Heart left ventricle (tissue), 13 donors: ENCODE results near the gene HPSE2.

Experiments used
- CTCF ChIP-seq, 12 donors: fragments of 200-600 bp; sonication (generic) in 4 of 12; IDR thresholded peaks; one replicate each; pipeline versions ENCODE4 v1.5.0 to v1.8.0; 2018 to 2022; ENCODE audit warnings: antibody characterized with exemption in 12 of 12, mild to moderate bottlenecking in 5 of 12
- POLR2A ChIP-seq, 2 donors: fragments of 450-650 bp; IDR thresholded peaks; one replicate each; pipeline ENCODE4 v1.6.1; 2017; ENCODE audit warnings: antibody characterized with exemption in 2 of 2, mild to moderate bottlenecking in 2 of 2, moderate library complexity in 2 of 2
- donor health status: ischemic (EF 13 %, LVEDD 7.1; RV severe dilation, severe dysfunction).
- donor health status: DM: no; HTN: yes; CAD: no.
- donor health status: DM: no; HTN: no; CAD: no.
- donor health status: ischemic (EF 25% LVEDD 6.9; RV normal size, moderate dysfunction).
- donor health status: ischemic (EF 25% LVEDD 5.7; RV mildly dilated, moderate dysfunction).
- donor health status: ischemic (EF 35%, LVEDD 5.7; RV mildly dilated, moderate dysfunction).
- donor health status: nonischemic (EF 11% LVEDD 7.7; RV severe dilation, severe dysfunction).
- donor health status: DM: yes; HTN: yes; CAD: no.
- donor health status: PGD.
- donor health status: ischemic (EF 29% LVEDD 5.4; RV normal size, mild dysfunction).
- donor health status: nonischemic (EF 23%, LVEDD 6.1; RV moderate dilation, normal function).

DNA sequence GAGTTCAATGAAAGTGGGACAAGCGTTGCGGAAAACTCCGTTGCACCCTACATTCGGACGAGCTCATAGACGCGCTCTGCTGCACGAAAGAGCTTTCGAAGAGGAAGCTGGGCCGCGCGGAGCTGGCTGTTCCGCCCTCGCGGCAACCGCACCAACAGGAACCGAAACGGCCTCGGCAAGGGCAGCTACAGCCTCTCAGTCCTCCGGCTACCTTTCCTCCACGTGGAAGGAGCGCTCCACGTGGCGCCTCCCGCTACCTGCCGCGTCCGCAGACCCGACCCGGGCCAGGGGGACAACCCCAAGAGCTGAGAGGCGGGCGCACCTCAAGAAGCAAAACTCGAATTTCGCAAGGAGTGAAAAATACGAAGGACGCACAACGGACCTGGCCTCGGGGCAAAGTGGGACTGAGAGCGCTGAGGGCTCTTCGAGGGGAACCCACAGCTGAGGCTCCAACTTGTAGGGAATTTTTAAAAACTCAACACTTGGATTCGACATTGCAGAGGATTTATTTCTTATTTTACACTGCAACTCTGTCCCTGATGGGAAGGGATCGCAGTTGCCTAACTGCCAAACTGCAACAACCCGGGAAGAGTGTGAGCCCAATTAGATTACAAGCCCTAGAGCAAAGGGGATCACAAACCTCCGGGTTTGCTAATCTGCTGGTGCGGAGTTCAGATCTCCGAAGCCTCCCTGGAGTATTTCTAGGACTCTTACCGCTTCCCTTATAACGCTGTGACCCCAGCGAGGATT, 1.4 kb downstream of the HPSE2 start:
- TF ChIP-seq CTCF (IDR thresholded peaks at IDR 0.05) (no peak), POLR2A (IDR thresholded peaks at IDR 0.05) (no peak)
